Measurements from ENCODE around the gene ABCA7.

- TF ChIP-seq CTCF (IDR thresholded peaks at IDR 0.05; ENCODE audit: low read depth, low read length, missing input control), result no peak
- TF ChIP-seq MAX (IDR thresholded peaks at IDR 0.05), result no peak
- no peak for TF ChIP-seq REST (IDR thresholded peaks at IDR 0.05)
- TF ChIP-seq ATF3 (IDR thresholded peaks at IDR 0.05), result no peak
- no peak for TF ChIP-seq ZBTB33 (IDR thresholded peaks at IDR 0.05)
- TF ChIP-seq GABPA (IDR thresholded peaks at IDR 0.05 in 1 of 2, conservative IDR thresholded peaks at IDR 0.05 in 1 of 2), result no peak
- TF ChIP-seq TAF1 (conservative IDR thresholded peaks at IDR 0.05), result no peak
- no peak for TF ChIP-seq YY1 (IDR thresholded peaks at IDR 0.05)
- no peak for TF ChIP-seq RAD21 (IDR thresholded peaks at IDR 0.05)
- TF ChIP-seq SP1 (IDR thresholded peaks at IDR 0.05), result no peak
- no peak for TF ChIP-seq FOXA1 (IDR thresholded peaks at IDR 0.05)
- TF ChIP-seq EGR1 (IDR thresholded peaks at IDR 0.05; ENCODE audit: low read depth in 2 of 2), result no peak
- no peak for TF ChIP-seq NR2F2 (IDR thresholded peaks at IDR 0.05)
- no peak for TF ChIP-seq JUND (IDR thresholded peaks at IDR 0.05)
These were observed 46.7 kb downstream of the ABCA7 start for GRCh38 chr19:1086613-1087012.
